DMS114 treated with DMSO at 0.1 percent for 48 hours (cell line): ENCODE measurements around the gene IL18RAP.

ENCODE experiments used
- DNase-seq: peaks from one replicate; lab custom pipeline; 2025; ENCODE audit not compliant: unreplicated experiment; lab: John Stamatoyannopoulos, UW

Gene IL18RAP

GRCh38 chr2:102494570-102494969, 71.6 kb downstream of the IL18RAP start:
- DNase-seq: no peak

- DNase-seq: no peak
Measured at GRCh38 chr2:102498414-102498813, 75.5 kb downstream of the IL18RAP start.

GRCh38 chr2:102499558-102499957, 76.6 kb downstream of the IL18RAP start:
- DNase-seq: no peak
